Measurements from ENCODE around the gene HDAC11. TPM values are rescaled to one million over a fixed set of nuclear protein-coding genes. Genes with fewer than 3 reads are reported as not detected.
A peak's percentile ranks its signal among the peaks of the same experiment; 100 is the strongest.
"Not testable (repeated sequence)": the region's sequence is repeated elsewhere in the genome, so short reads cannot be mapped to it uniquely, and the experiment has no call there.

Gene HDAC11
- polyA plus RNA-seq, 1 donor (not counting 4 experiments of a cell fraction or from before 2014, with no cell fraction given), result 12.6 TPM

DNA sequence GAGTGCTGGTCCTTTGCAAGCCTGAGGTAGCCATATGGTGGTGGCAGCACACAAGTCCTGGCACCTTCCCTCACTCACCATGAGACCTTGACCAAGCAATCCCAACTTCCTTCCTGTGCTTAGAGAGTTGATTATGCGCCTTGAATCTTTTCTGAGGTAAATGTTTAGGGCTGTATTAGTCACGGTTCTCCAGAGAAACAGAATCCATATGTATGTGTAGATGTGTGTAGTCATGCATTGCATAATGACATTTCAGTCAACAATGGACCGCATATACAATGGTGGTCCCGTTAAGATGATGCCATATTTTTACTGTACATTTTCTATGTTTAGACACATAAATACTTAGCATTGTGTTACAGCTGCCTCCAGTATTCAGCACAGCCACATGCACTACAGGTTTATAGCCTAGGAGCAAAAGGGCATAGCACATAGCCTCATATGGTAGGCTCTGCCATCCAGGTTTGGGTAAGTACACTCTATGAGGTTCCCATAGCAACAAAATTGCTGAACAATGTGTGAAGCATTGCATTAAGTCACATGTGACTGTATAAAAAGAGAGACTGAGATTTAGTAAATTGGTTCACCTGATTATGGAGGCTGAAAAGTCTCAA, 39.8 kb upstream of the HDAC11 start:
- no peaks in the 10 kb centered on the region for H3K27me3 ChIP-seq (ENCODE audit: control insufficient read depth, extremely low read depth, insufficient read depth, low read length)
- FAIRE-seq (no peak), DNase-seq (ENCODE audit: low read depth, low spot score) (no peak)

DNA sequence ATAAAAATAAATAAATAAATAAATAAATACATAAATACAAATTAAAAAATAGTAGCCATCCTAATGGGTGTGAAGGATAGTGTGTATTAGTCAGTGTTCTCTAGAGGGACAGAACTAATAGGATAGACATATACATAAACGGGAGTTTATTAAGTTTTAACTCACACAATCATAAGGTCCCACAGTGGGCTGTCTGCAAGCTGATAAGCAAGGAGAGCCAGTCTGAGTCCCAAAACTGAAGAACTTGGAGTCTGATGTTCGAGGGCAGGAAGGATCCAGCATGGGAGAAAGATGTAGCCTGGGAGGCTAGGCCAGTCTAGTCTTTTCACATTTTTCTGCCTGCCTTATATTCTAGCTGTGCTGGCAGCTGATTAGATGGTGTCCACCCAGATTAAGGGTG, 37.2 kb upstream of the HDAC11 start:
- H3K9me3 ChIP-seq (ENCODE audit: control insufficient read depth, low read depth, low read length); H3K79me2 ChIP-seq (ENCODE audit: control insufficient read depth, insufficient read depth, low read length); dilution Hi-C loops (cut with MboI; ENCODE audit: extremely low pct_ligation_motif_present, low sequenced_read_pairs); H3K27me3 ChIP-seq (ENCODE audit: control insufficient read depth, extremely low read depth, insufficient read depth, low read length); DNase-seq (ENCODE audit: low read depth, low spot score); H3K4me2 ChIP-seq (ENCODE audit: control insufficient read depth, extremely low read depth, insufficient read depth, low read depth, low read length); H3K9ac ChIP-seq (ENCODE audit: control insufficient read depth, extremely low read depth, insufficient read depth, low read length); H4K20me1 ChIP-seq (ENCODE audit: control insufficient read depth, extremely low read depth, insufficient read depth, low read length); H2AFZ ChIP-seq (ENCODE audit: control insufficient read depth, low read length); H3K9me1 ChIP-seq (ENCODE audit: control insufficient read depth, extremely low read depth, insufficient read depth, low read length); H3K27ac ChIP-seq (ENCODE audit: control insufficient read depth, insufficient read depth, low read length); H3K4me3 ChIP-seq (ENCODE audit: control insufficient read depth in 2 of 3, extremely low read depth in 1 of 3, insufficient read depth in 2 of 3, low read depth in 1 of 3, low read length in 3 of 3); H3K36me3 ChIP-seq (ENCODE audit: control insufficient read depth in 2 of 2, extremely low read depth in 1 of 2, insufficient read depth in 2 of 2, low read length in 2 of 2); H3K4me1 ChIP-seq (ENCODE audit: control insufficient read depth, extremely low read depth, insufficient read depth, low read length); FAIRE-seq: not testable (repeated sequence)

More for the DNA sequence above, 39.8 kb upstream of the HDAC11 start:
- no peaks in the 10 kb centered on the region for H4K20me1 ChIP-seq (ENCODE audit: control insufficient read depth, extremely low read depth, insufficient read depth, low read length)
- no peak overlapping the region for H3K27ac ChIP-seq (ENCODE audit: control insufficient read depth, insufficient read depth, low read length)
- no peaks in the 10 kb centered on the region for H3K36me3 ChIP-seq (ENCODE audit: control insufficient read depth in 2 of 2, extremely low read depth in 1 of 2, insufficient read depth in 2 of 2, low read length in 2 of 2)
- no peak overlapping the region for H3K9ac ChIP-seq (ENCODE audit: control insufficient read depth, extremely low read depth, insufficient read depth, low read length)
- no peaks in the 10 kb centered on the region for H3K79me2 ChIP-seq (ENCODE audit: control insufficient read depth, insufficient read depth, low read length)
- no peak overlapping the region for H2AFZ ChIP-seq (ENCODE audit: control insufficient read depth, low read length)
- dilution Hi-C loops (cut with MboI; ENCODE audit: extremely low pct_ligation_motif_present, low sequenced_read_pairs), result no loop called here
- H3K4me3 ChIP-seq (ENCODE audit: control insufficient read depth in 2 of 3, extremely low read depth in 1 of 3, insufficient read depth in 2 of 3, low read depth in 1 of 3, low read length in 3 of 3), result no peak overlapping the region
- no peaks in the 10 kb centered on the region for H3K9me1 ChIP-seq (ENCODE audit: control insufficient read depth, extremely low read depth, insufficient read depth, low read length)
- H3K4me1 ChIP-seq (ENCODE audit: control insufficient read depth, extremely low read depth, insufficient read depth, low read length), result no peaks in the 10 kb centered on the region
- no peaks in the 10 kb centered on the region for H3K9me3 ChIP-seq (ENCODE audit: control insufficient read depth, low read depth, low read length)
- no peak for TF ChIP-seq EZH2 (IDR thresholded peaks at IDR 0.05; ENCODE audit: low read length)
- TF ChIP-seq, protein P1, sequence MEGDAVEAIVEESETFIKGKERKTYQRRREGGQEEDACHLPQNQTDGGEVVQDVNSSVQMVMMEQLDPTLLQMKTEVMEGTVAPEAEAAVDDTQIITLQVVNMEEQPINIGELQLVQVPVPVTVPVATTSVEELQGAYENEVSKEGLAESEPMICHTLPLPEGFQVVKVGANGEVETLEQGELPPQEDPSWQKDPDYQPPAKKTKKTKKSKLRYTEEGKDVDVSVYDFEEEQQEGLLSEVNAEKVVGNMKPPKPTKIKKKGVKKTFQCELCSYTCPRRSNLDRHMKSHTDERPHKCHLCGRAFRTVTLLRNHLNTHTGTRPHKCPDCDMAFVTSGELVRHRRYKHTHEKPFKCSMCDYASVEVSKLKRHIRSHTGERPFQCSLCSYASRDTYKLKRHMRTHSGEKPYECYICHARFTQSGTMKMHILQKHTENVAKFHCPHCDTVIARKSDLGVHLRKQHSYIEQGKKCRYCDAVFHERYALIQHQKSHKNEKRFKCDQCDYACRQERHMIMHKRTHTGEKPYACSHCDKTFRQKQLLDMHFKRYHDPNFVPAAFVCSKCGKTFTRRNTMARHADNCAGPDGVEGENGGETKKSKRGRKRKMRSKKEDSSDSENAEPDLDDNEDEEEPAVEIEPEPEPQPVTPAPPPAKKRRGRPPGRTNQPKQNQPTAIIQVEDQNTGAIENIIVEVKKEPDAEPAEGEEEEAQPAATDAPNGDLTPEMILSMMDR (optimal IDR thresholded peaks at IDR 0.05 in 1 of 3, IDR thresholded peaks at IDR 0.05 in 1 of 3, conservative IDR thresholded peaks at IDR 0.05 in 1 of 3; ENCODE audit: extremely low read depth in 1 of 3, insufficient read depth in 2 of 3, low read length in 3 of 3), result no peak
- H3K4me2 ChIP-seq (ENCODE audit: control insufficient read depth, extremely low read depth, insufficient read depth, low read depth, low read length), result no peak overlapping the region

DNA sequence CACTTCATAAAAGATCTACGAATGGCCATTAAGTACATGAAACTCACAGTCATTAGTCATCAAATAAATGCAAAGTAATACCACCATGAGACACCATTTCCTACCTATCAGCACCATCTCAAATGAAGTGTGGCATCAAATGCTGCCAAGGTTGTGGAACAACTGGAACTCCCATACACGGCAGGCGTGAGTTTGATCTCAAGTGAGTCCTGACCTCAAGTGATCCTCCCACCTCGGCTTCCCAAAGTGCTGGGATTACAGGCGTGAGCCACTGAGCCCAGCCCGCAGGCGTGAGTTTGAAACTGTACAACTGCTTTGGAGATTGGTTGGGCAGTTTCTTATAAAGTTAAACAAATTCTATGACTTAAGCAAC, 28.8 kb upstream of the HDAC11 start:
- Histone ChIP-seq H3K4me3 (ENCODE audit: control insufficient read depth in 2 of 3, extremely low read depth in 1 of 3, insufficient read depth in 2 of 3, low read depth in 1 of 3, low read length in 3 of 3) (peak overlapping the region; percentile 47 to 74 (median 63)), H3K36me3 (ENCODE audit: control insufficient read depth in 2 of 2, extremely low read depth in 1 of 2, insufficient read depth in 2 of 2, low read length in 2 of 2) (no peaks in the 10 kb centered on the region), H3K79me2 (ENCODE audit: control insufficient read depth, insufficient read depth, low read length) (no peaks in the 10 kb centered on the region), H2AFZ (ENCODE audit: control insufficient read depth, low read length) (peak overlapping the region; percentile 83), H3K4me2 (ENCODE audit: control insufficient read depth, extremely low read depth, insufficient read depth, low read depth, low read length) (peak overlapping the region; percentile 61), H3K9me3 (ENCODE audit: control insufficient read depth, low read depth, low read length) (no peaks in the 10 kb centered on the region), H3K27me3 (ENCODE audit: control insufficient read depth, extremely low read depth, insufficient read depth, low read length) (no peaks in the 10 kb centered on the region), H3K27ac (ENCODE audit: control insufficient read depth, insufficient read depth, low read length) (peak overlapping the region; percentile 64), H3K9me1 (ENCODE audit: control insufficient read depth, extremely low read depth, insufficient read depth, low read length) (peaks cover 2% of the 10 kb centered on the region), H3K9ac (ENCODE audit: control insufficient read depth, extremely low read depth, insufficient read depth, low read length) (peak overlapping the region; percentile 68), H4K20me1 (ENCODE audit: control insufficient read depth, extremely low read depth, insufficient read depth, low read length) (no peaks in the 10 kb centered on the region), H3K4me1 (ENCODE audit: control insufficient read depth, extremely low read depth, insufficient read depth, low read length) (peaks cover 11% of the 10 kb centered on the region)
- no peak for DNase-seq (ENCODE audit: low read depth, low spot score)
- dilution Hi-C loops (cut with MboI; ENCODE audit: extremely low pct_ligation_motif_present, low sequenced_read_pairs), result no loop called here
- no peak for FAIRE-seq
- TF ChIP-seq, protein P1 (optimal IDR thresholded peaks at IDR 0.05 in 1 of 3, IDR thresholded peaks at IDR 0.05 in 1 of 3, conservative IDR thresholded peaks at IDR 0.05 in 1 of 3; ENCODE audit: extremely low read depth in 1 of 3, insufficient read depth in 2 of 3, low read length in 3 of 3), result no peak
- TF ChIP-seq EZH2 (IDR thresholded peaks at IDR 0.05; ENCODE audit: low read length), result no peak
